LNCaP clone FGC (cell line): ENCODE data around the gene AP2A2.

Experiments used
- DNase-seq: peaks from one replicate; pipeline ENCODE4 v3.0.0-alpha.2; 2011; ENCODE audit warnings: low read depth
- H3K4me3 ChIP-seq: 2 replicates; pipeline ENCODE4 v1.5.1; 2011; ENCODE audit warnings: mild to moderate bottlenecking, low read depth, low read length, control low read depth
- CTCF ChIP-seq: IDR thresholded peaks from 2 replicates; pipeline ENCODE4 v1.5.1; 2012; ENCODE audit warnings: mild to moderate bottlenecking; ENCODE audit not compliant: control insufficient read depth, insufficient read depth; ENCODE audit errors: extremely low read depth

Gene AP2A2

GRCh38 chr11:893008-893654 is 32.5 kb upstream of the AP2A2 start:
- no peak overlapping the region for H3K4me3 ChIP-seq
- TF ChIP-seq CTCF: no peak
- no peak for DNase-seq

GRCh38 chr11:894575-895201 is 31.0 kb upstream of the AP2A2 start:
- no peak overlapping the region for H3K4me3 ChIP-seq
- no peak for DNase-seq
- 0 out of 2 replicates have a peak, but pooled peaks have one; percentile 1 for TF ChIP-seq CTCF

GRCh38 chr11:895331-896110 is 30.1 kb upstream of the AP2A2 start:
- TF ChIP-seq CTCF: no peak
- H3K4me3 ChIP-seq: no peak overlapping the region
- no peak for DNase-seq

- no peak overlapping the region for H3K4me3 ChIP-seq
- no peak for TF ChIP-seq CTCF
- DNase-seq: no peak
Measured at GRCh38 chr11:897253-898142, 28.2 kb upstream of the AP2A2 start.

GRCh38 chr11:898143-898511 is 27.5 kb upstream of the AP2A2 start:
- no peak overlapping the region for H3K4me3 ChIP-seq
- DNase-seq: no peak
- peak; percentile 45 for TF ChIP-seq CTCF

- peak; percentile 44 for TF ChIP-seq CTCF
- H3K4me3 ChIP-seq: no peak overlapping the region
- no peak for DNase-seq
Measured at GRCh38 chr11:898540-899190, 27.0 kb upstream of the AP2A2 start.
